Hepatocyte (in vitro differentiated cells): ENCODE data around the gene SKIC2.
"Not testable (repeated sequence)": the region's sequence is repeated elsewhere in the genome, so short reads cannot be mapped to it uniquely, and the experiment has no call there.

ENCODE experiments used
- CTCF ChIP-seq: fragments of 200-600 bp; sonication (generic); IDR thresholded peaks from 2 replicates; pipeline ENCODE4 v1.5.1; 2016; ENCODE audit warnings: antibody characterized with exemption, mild to moderate bottlenecking; ENCODE audit not compliant: poor library complexity
- EZH2 ChIP-seq: fragments of 200-600 bp; sonication (generic); IDR thresholded peaks from 2 replicates; pipeline ENCODE4 v1.6.1; 2016; ENCODE audit warnings: antibody characterized with exemption, mild to moderate bottlenecking, borderline replicate concordance
- EZH2phosphoT487 ChIP-seq: fragments of 200-600 bp; sonication (generic); IDR thresholded peaks from one replicate; pipeline ENCODE4 v1.6.1; 2018; ENCODE audit warnings: antibody characterized with exemption, mild to moderate bottlenecking, low read depth, moderate library complexity; ENCODE audit not compliant: unreplicated experiment, severe bottlenecking

- TF ChIP-seq CTCF, EZH2, EZH2phosphoT487: not testable (repeated sequence)
Observed at GRCh38 chr6:31994421-31994820, 35.4 kb downstream of the SKIC2 start.
